ENCODE results near the gene GTF2A1L. TPM values are rescaled to one million over a fixed set of nuclear protein-coding genes. Genes with fewer than 3 reads are reported as not detected.

Gene GTF2A1L
- total RNA-seq (10 to 100 TPM in 1 of 7 donors, 1 to 10 TPM in 4, not detected in 2; 2.1 to 13.8 (median 3.5) TPM), polyA plus RNA-seq (1 to 10 TPM in 1 of 2 donors, not detected in 1; 3.7 TPM)
- long read RNA-seq, donor 1 = 0 reads
- long read RNA-seq, donor 2, partial matches to known transcripts = 0 of 1 reads
- long read RNA-seq, donor 2, other reads (novel, unspliced or antisense) = 0 of 1 reads
- long read RNA-seq, donor 3 = 0 reads

GRCh38 chr2:48617618-48618017 is at the start of gene GTF2A1L:
GTF2A1L (plus strand) TSS chr2:48617856; CDS start chr2:48617875, 19 bp downstream.
- TF ChIP-seq EP300 (IDR thresholded peaks at IDR 0.05) = no peak
- H3K4me3 ChIP-seq = no peak within 1 kb of the TSS
- WGBS, 3 donors = 77 to 91% (median 81%) methylated on average over 26 of the region's 26 CpGs
- no peak within 1 kb of the TSS for H3K27ac ChIP-seq
- no peaks in the 10 kb centered on the region for H3K9me3 ChIP-seq
- DNase-seq = no peak
- no peaks in the 10 kb centered on the region for H3K36me3 ChIP-seq
- intact Hi-C loops (cut with DNase I) = no loop called here
- H3K4me1 ChIP-seq (ENCODE audit: insufficient read depth) = no peaks in the 10 kb centered on the region
- H3K27me3 ChIP-seq = no peaks in the 10 kb centered on the region

- Histone ChIP-seq H3K4me3 (no peak overlapping the region), H3K27ac (no peak overlapping the region), H3K27me3 (no peaks in the 10 kb centered on the region), H3K4me1 (ENCODE audit: insufficient read depth) (peaks cover 6% of the 10 kb centered on the region), H3K9me3 (no peaks in the 10 kb centered on the region), H3K36me3 (no peaks in the 10 kb centered on the region)
- no peak for TF ChIP-seq CTCF (IDR thresholded peaks at IDR 0.05)
- TF ChIP-seq POLR2A (IDR thresholded peaks at IDR 0.05) = no peak
- peak; percentile 74 for TF ChIP-seq EP300 (IDR thresholded peaks at IDR 0.05)
- 41 to 57% (median 56%) methylated on average over 4 of the region's 4 CpGs for WGBS, 3 donors
- DNase-seq = peak in 1 of 5 donors; percentile 27
- intact Hi-C loops (cut with DNase I) = no loop called here
Observed at GRCh38 chr2:48568547-48568946, 49.1 kb upstream of the GTF2A1L start.

- Histone ChIP-seq H3K4me3 (no peak overlapping the region), H3K27me3 (no peaks in the 10 kb centered on the region), H3K4me1 (ENCODE audit: insufficient read depth) (peaks cover 6% of the 10 kb centered on the region), H3K27ac (no peak overlapping the region), H3K36me3 (no peaks in the 10 kb centered on the region), H3K9me3 (no peaks in the 10 kb centered on the region)
- TF ChIP-seq CTCF (IDR thresholded peaks at IDR 0.05) = no peak
- TF ChIP-seq EP300 (IDR thresholded peaks at IDR 0.05) = no peak
- TF ChIP-seq POLR2A (IDR thresholded peaks at IDR 0.05) = no peak
- intact Hi-C loops (cut with DNase I) = no loop called here
- no peak for DNase-seq
Observed at GRCh38 chr2:48569433-48569832, 48.2 kb upstream of the GTF2A1L start.

- WGBS, 3 donors = 64 to 80% (median 75%) methylated on average over 5 of the region's 5 CpGs
- Histone ChIP-seq H3K4me3 (no peak overlapping the region), H3K27me3 (no peaks in the 10 kb centered on the region), H3K27ac (no peak overlapping the region), H3K36me3 (no peaks in the 10 kb centered on the region), H3K9me3 (no peaks in the 10 kb centered on the region), H3K4me1 (ENCODE audit: insufficient read depth) (peaks cover 5% of the 10 kb centered on the region)
- TF ChIP-seq EP300 (IDR thresholded peaks at IDR 0.05) (no peak), CTCF (IDR thresholded peaks at IDR 0.05) (no peak), POLR2A (IDR thresholded peaks at IDR 0.05) (no peak)
- DNase-seq = no peak
- intact Hi-C loops (cut with DNase I) = no loop called here
Observed at GRCh38 chr2:48572816-48573215, 44.8 kb upstream of the GTF2A1L start.

- intact Hi-C loops (cut with DNase I) = no loop called here
- no peaks in the 10 kb centered on the region for H3K9me3 ChIP-seq
- H3K27me3 ChIP-seq = no peaks in the 10 kb centered on the region
- no peak overlapping the region for H3K27ac ChIP-seq
- H3K4me1 ChIP-seq (ENCODE audit: insufficient read depth) = peaks cover 1% of the 10 kb centered on the region
- DNase-seq = no peak
- WGBS, 3 donors = 79 to 86% (median 83%) methylated on average over 9 of the region's 9 CpGs
- H3K4me3 ChIP-seq = no peak overlapping the region
- no peaks in the 10 kb centered on the region for H3K36me3 ChIP-seq
- TF ChIP-seq POLR2A (IDR thresholded peaks at IDR 0.05) (no peak), EP300 (IDR thresholded peaks at IDR 0.05) (no peak), CTCF (IDR thresholded peaks at IDR 0.05) (no peak)
Observed at GRCh38 chr2:48574353-48575287, 43.0 kb upstream of the GTF2A1L start.
